Activated naive CD4-positive, alpha-beta T cell treated with anti-CD3 and anti-CD28 coated beads, Interleukin-2, amount 50 U/mL, for 24 hours (primary cell): ENCODE measurements around the gene STRADB.

ENCODE experiments used
- H3K27ac Mint-ChIP-seq: one replicate; pipeline ENCODE4 v1.8.0; 2021; ENCODE audit warnings: mild to moderate bottlenecking, mixed read lengths
- H3K27me3 Mint-ChIP-seq: one replicate; pipeline ENCODE4 v1.8.0; 2021; ENCODE audit warnings: mixed read lengths
- H3K36me3 Mint-ChIP-seq: one replicate; pipeline ENCODE4 v1.8.0; 2021; ENCODE audit warnings: mixed read lengths
- H3K4me1 Mint-ChIP-seq: one replicate; pipeline ENCODE4 v1.8.0; 2021; ENCODE audit warnings: mixed read lengths
- H3K4me3 Mint-ChIP-seq: one replicate; pipeline ENCODE4 v1.8.0; 2021; ENCODE audit warnings: mild to moderate bottlenecking, mixed read lengths
- H3K9me3 Mint-ChIP-seq: one replicate; pipeline ENCODE4 v1.8.0; 2021; ENCODE audit warnings: mixed read lengths

The STRADB gene, protein sequence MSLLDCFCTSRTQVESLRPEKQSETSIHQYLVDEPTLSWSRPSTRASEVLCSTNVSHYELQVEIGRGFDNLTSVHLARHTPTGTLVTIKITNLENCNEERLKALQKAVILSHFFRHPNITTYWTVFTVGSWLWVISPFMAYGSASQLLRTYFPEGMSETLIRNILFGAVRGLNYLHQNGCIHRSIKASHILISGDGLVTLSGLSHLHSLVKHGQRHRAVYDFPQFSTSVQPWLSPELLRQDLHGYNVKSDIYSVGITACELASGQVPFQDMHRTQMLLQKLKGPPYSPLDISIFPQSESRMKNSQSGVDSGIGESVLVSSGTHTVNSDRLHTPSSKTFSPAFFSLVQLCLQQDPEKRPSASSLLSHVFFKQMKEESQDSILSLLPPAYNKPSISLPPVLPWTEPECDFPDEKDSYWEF

DNA sequence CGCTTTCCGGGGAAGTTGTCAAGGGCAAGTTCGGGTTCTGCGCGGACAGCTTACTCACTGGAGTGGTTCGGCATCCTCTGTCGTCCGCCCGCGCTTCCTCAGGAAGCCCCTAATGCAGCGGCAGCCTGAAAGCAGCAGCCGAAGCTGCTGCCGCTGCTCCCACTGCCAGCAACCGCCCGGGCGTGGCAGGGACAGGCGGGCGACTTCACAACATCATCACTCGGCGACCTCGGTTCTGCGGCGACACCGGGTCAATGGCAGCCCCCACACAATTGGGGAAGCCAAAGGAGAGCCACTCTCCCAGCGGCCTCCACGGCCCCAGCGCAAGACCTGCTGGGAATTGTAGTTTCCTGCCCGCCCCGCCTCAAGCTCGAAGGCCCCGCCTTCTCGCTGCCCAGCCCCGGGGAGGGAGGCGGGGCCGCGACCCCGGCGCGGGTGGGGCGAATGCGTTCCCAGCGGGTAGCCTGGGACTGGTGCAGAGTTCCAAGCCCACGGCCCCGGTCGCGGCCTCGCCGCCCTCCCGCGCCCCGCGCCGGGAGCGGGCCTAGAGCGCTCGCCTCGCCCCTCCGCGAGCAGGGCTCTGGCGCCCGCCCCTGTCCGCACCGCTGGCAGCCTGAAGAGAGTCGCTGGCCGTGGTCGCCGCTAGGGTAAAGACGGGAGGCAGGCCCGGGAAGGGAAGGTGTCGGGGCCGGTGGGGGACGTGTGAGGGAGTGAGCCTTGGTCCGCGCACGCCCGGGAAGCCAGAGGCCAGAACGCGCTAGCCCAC lies at the start of gene STRADB, which contains the start of gene TRAK2:
Gene STRADB, plus strand, starts transcription at position 449 of the 766 bp plus-strand sequence. CDS start 3,101 bp downstream, outside the sequence.
Gene TRAK2, minus strand, starts transcription at position 167 of the 766 bp plus-strand sequence. CDS start 30,951 bp downstream, outside the sequence.
- H3K27ac Mint-ChIP-seq = peak within 1 kb of the TSS; percentile 93
- no peaks in the 10 kb centered on the region for H3K27me3 Mint-ChIP-seq
- H3K36me3 Mint-ChIP-seq = peaks cover 5% of the 10 kb centered on the region
- H3K4me1 Mint-ChIP-seq = peaks cover 66% of the 10 kb centered on the region
- H3K9me3 Mint-ChIP-seq = peaks cover 5% of the 10 kb centered on the region
- peak within 1 kb of the TSS; percentile 94 for H3K4me3 Mint-ChIP-seq

DNA sequence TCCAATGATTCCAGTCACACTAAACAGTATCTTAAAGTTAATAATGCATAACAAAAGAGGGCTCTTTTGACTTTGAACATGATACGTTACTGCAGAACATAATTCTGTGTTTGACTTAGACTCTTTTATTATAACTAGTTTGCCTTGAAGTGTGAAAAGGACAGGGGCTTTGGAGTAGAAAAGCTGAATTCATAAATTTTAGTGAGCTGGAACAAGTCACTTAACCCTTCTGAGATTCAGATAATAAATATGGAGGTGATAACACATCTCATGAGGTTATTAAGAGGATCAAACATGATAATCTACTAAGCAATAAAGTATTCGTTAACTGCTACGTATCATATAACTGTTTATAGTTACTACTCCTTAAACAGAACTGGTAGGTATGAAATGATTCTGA lies 49.7 kb upstream of the STRADB start:
- no peak overlapping the region for H3K27ac Mint-ChIP-seq
- peaks cover 5% of the 10 kb centered on the region for H3K36me3 Mint-ChIP-seq
- H3K27me3 Mint-ChIP-seq = no peaks in the 10 kb centered on the region
- peaks cover 66% of the 10 kb centered on the region for H3K4me1 Mint-ChIP-seq
- H3K9me3 Mint-ChIP-seq = no peaks in the 10 kb centered on the region
- H3K4me3 Mint-ChIP-seq = no peak overlapping the region

DNA sequence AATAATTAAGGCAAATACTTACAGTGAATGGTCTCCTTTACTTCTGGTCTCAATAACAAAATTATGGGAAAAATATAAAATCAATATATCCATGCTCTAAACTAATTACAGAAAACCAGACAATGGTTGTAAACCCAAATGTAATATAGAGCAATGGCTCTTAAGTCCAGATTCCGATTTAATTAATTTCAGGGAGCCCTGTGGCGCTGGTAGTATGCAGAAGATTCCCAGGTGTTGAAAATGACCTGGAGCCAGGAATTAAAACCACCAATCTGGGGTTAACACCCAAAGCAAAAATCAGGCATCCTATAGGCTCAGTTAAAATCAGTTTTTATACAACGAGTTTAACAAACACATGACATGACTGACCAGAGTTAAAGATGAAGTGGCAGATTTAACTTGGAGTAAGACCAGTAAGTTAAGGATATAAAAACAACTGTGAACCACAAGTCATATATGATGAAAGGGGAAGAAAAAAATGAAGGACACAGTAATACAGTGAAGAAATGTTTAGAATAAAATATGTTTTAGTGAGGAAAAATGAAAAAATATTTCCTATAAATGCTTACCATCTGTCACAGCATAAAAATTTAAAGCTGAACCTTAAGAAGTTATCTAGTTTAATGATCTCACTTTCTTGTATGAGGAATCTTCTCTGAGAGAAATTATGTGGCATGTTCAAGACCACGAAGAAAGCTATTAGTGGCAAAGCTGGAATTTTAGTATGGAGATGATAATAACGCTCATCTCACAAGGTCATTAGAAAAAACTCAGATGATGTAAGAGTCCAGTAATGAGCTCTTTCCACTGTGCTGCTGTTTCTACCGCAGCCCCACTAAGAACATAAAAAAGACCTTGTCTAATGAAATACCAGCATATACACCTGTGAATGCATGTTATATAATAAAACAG lies 48.6 kb upstream of the STRADB start:
- H3K9me3 Mint-ChIP-seq = no peaks in the 10 kb centered on the region
- peaks cover 5% of the 10 kb centered on the region for H3K36me3 Mint-ChIP-seq
- H3K4me3 Mint-ChIP-seq = no peak overlapping the region
- peaks cover 74% of the 10 kb centered on the region for H3K4me1 Mint-ChIP-seq
- no peaks in the 10 kb centered on the region for H3K27me3 Mint-ChIP-seq
- peak overlapping the region; percentile 38 for H3K27ac Mint-ChIP-seq

DNA sequence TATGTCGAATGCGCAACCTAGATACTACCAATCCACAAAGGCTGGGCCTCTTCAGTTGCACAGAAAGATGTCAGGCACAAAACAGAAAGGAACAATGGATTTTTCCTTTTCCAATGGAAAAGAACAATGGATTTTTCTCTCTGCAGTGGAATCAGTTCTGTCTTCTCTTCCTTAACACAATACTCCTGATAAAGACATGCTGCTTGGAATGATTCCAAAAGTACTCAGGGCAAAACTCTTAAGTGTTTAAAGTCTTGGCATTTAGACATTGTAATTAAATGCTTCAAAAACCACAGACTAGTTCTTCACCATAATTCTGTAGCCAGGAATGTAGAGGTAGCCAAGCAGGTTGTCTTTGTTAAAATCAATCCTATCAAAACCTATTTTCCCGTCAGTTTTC lies 47.7 kb upstream of the STRADB start:
- Mint-ChIP-seq H3K9me3 (no peaks in the 10 kb centered on the region), H3K36me3 (peaks cover 5% of the 10 kb centered on the region), H3K27ac (no peak overlapping the region), H3K4me3 (no peak overlapping the region), H3K27me3 (no peaks in the 10 kb centered on the region), H3K4me1 (peaks cover 77% of the 10 kb centered on the region)

DNA sequence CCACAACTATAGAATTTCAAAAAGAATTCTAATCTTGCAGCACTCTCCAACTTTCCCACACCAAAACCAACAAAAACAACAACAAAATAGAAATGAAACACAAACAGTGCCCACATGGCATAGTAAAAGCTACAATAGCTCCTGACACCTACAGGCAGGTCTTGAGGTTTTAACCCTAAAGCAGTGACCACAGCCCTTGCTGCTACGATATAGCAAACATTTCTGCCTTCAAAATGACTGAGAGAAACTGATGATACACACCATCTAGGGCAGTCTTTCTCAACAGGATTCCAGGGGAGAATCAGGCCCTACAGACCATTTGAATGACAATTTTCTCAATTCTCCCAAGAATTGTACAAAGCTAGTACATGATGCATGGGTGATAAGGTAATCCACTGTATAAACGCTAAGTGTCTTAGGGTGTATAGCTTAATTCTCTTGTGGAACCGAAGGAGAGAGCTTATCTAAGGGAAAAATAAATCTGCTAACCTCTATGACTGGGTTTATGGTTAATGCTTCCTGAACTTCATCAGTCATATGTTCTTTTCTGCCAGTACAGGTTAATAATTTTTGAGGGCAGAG lies 46.8 kb upstream of the STRADB start:
- H3K4me3 Mint-ChIP-seq = no peak overlapping the region
- H3K27ac Mint-ChIP-seq = peak overlapping the region; percentile 68
- peaks cover 2% of the 10 kb centered on the region for H3K36me3 Mint-ChIP-seq
- H3K27me3 Mint-ChIP-seq = no peaks in the 10 kb centered on the region
- H3K9me3 Mint-ChIP-seq = no peaks in the 10 kb centered on the region
- peaks cover 73% of the 10 kb centered on the region for H3K4me1 Mint-ChIP-seq

DNA sequence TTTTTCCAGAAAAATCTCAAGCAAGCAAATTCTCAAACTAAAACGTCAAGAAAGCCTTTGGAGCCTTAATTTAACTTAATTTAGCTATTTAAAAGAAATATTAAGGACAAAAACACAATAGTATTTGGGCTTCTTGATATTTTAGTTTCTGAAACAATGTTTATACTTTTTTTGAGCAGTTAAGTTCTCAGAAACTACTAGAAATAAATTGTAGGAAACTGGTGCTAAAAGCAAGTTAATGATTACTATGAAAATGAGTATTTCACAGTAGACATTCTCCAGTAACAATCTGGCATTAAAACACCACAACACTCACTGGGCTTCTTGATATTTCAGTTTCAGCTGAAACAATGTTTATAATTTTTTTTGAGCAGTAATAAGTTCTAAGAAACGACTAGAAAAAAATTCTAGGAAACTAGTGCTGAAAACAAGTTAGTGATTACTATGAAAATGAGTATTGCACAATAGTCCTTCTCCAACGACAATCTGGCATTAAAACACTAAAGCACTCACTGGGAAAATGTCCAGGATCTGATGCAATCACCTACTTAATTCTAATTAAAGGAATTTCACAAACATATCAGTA lies 45.4 kb upstream of the STRADB start:
- H3K4me3 Mint-ChIP-seq = no peak overlapping the region
- peak overlapping the region; percentile 81 for H3K27ac Mint-ChIP-seq
- peaks cover 62% of the 10 kb centered on the region for H3K4me1 Mint-ChIP-seq
- no peaks in the 10 kb centered on the region for H3K27me3 Mint-ChIP-seq
- H3K9me3 Mint-ChIP-seq = peaks cover 1% of the 10 kb centered on the region
- peaks cover 2% of the 10 kb centered on the region for H3K36me3 Mint-ChIP-seq

DNA sequence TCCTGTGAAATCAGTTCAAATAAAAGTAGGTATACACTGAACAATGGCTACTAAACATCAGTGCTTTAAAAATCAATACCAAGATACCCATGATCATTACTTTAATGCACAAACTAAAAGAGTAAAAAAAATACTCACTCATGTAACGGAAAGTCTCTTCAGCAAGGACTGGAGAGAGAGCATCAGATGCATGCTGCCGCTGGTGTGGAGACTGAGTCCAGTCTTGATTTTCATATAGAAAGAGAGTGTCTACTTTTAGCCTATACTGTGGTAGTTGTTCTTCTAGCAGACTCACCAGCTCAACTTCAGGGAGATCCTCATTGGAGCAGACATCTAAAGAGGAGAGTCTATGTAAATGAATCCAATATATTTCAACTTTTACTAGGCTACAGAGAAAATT lies 44.3 kb upstream of the STRADB start:
- no peaks in the 10 kb centered on the region for H3K27me3 Mint-ChIP-seq
- peaks cover 6% of the 10 kb centered on the region for H3K36me3 Mint-ChIP-seq
- H3K9me3 Mint-ChIP-seq = peaks cover 6% of the 10 kb centered on the region
- no peak overlapping the region for H3K4me3 Mint-ChIP-seq
- no peak overlapping the region for H3K27ac Mint-ChIP-seq
- H3K4me1 Mint-ChIP-seq = peaks cover 54% of the 10 kb centered on the region

DNA sequence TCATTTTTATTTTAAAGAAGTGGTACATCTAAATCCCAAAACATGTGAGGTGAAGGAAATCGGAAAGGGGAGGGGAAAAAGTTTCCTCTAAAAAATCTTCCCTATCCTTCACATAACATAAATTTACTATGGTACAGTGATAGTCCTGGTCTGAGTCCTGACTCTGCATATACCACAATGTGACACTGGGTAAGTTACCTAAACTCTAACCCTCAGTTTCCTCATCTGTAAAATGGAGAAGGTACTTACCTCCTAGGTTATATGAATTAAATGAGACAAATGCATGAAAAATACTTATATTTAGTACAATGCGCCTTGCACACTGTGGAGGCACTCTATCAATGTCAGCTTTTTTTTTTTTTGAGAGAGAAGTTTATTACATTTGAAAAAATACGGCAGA lies 42.6 kb upstream of the STRADB start:
- H3K36me3 Mint-ChIP-seq = peaks cover 6% of the 10 kb centered on the region
- no peak overlapping the region for H3K4me3 Mint-ChIP-seq
- peaks cover 37% of the 10 kb centered on the region for H3K4me1 Mint-ChIP-seq
- H3K27me3 Mint-ChIP-seq = no peaks in the 10 kb centered on the region
- H3K27ac Mint-ChIP-seq = no peak overlapping the region
- peaks cover 6% of the 10 kb centered on the region for H3K9me3 Mint-ChIP-seq

DNA sequence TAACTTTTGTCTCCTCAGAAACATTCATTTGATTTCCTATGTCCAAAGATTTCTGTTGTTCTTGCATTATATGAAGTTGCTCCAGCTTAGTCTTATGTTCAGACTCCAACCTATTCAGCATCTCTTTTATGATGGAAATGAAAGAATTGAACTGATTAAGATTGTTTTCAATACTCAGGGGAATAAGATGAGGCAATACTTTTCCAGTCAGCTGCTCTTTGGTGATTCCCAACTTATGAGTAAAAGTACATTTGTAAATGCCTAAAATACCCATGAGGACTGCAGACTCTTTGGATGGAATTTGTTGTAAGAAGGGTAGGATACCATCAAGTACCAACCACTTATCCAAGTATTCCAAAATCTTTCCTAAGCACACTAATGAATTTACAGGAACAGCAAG lies 40.1 kb upstream of the STRADB start:
- Mint-ChIP-seq H3K9me3 (peaks cover 6% of the 10 kb centered on the region), H3K27ac (peak overlapping the region; percentile 53), H3K4me3 (no peak overlapping the region), H3K4me1 (peaks cover 15% of the 10 kb centered on the region), H3K36me3 (peaks cover 5% of the 10 kb centered on the region), H3K27me3 (no peaks in the 10 kb centered on the region)

DNA sequence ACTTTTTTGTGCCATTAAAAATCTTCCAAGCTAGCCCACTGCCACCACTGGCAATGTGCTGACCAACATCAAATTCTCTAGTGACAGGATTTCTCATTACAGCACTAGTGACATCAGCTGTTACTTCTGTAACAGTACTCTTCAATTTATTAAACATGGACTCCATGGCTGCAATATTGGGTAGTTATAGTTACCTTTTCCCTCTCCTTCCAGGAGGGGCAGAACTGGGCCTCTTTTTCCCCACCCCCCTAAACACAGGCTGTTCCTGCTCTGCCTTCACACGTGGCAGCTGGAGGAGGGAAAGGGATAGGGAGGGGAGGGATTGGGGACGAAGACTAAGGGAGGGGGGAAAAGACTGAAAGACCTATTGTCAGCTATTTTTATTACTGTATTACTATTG lies 38.4 kb upstream of the STRADB start:
- H3K4me3 Mint-ChIP-seq = no peak overlapping the region
- H3K9me3 Mint-ChIP-seq = peaks cover 6% of the 10 kb centered on the region
- peaks cover 13% of the 10 kb centered on the region for H3K4me1 Mint-ChIP-seq
- no peaks in the 10 kb centered on the region for H3K27me3 Mint-ChIP-seq
- no peak overlapping the region for H3K27ac Mint-ChIP-seq
- H3K36me3 Mint-ChIP-seq = peaks cover 10% of the 10 kb centered on the region

DNA sequence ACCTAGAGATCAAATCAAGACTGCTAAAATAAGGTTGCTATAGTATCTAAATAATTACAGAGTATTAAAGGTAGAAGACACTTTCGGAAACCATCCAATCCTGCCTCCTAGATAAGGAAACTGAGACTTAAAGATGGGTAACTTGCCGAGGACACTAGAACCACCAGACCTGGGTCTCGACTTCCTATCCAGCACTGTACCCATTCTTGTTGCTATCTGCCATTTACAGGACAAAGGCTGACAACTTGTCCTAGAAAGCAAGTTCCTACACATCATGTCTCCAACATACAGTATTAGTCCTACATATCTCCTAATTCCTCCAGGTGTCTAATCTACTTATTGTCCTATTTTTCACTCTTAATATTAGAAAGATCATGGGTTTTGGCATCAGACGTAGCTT lies 38.0 kb upstream of the STRADB start:
- no peak overlapping the region for H3K27ac Mint-ChIP-seq
- H3K27me3 Mint-ChIP-seq = no peaks in the 10 kb centered on the region
- H3K36me3 Mint-ChIP-seq = peaks cover 10% of the 10 kb centered on the region
- H3K4me3 Mint-ChIP-seq = no peak overlapping the region
- H3K9me3 Mint-ChIP-seq = peaks cover 6% of the 10 kb centered on the region
- H3K4me1 Mint-ChIP-seq = peaks cover 17% of the 10 kb centered on the region

DNA sequence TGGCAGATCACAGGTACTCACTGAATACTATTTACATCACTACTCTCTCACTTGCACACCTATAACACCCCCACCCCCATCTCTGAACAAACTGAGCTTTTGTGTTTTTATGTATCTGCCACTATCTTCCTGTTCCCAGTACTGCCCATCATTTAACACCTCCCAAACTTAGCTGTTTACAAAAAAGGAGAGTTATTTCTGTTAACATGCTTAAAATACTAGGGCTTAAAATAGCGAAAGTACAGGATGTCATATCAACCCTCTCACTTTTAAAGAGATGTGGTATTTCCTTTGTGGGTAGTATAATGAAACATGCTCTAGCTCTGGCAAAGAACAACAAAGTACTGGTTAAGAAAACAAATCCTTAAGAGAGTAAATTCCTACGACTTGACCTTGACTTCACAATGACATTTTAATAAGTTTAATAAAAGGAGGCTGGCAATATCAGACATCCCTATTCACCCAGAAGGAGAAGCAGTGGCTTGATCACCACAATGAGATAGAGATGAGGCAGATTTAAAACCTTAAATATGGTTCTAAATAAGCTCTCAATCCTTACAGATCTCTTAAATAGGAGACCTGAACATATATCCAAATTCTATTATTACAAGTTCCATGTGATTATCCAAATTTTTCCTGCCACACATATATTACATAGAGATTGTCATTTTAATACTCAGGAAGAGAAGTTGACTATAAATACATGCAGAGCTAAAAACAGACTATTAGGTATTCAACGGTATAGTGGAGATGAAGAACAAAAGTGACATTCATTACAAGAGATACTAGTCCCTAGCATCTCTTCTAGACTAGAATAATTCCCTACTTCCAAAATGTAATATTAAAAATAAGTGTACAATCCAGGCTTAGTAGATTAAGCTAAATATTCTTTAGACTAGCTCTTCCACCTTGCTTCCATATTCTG lies 37.2 kb upstream of the STRADB start:
- H3K27ac Mint-ChIP-seq = no peak overlapping the region
- peaks cover 25% of the 10 kb centered on the region for H3K4me1 Mint-ChIP-seq
- no peaks in the 10 kb centered on the region for H3K27me3 Mint-ChIP-seq
- H3K36me3 Mint-ChIP-seq = peaks cover 10% of the 10 kb centered on the region
- peaks cover 6% of the 10 kb centered on the region for H3K9me3 Mint-ChIP-seq
- no peak overlapping the region for H3K4me3 Mint-ChIP-seq

DNA sequence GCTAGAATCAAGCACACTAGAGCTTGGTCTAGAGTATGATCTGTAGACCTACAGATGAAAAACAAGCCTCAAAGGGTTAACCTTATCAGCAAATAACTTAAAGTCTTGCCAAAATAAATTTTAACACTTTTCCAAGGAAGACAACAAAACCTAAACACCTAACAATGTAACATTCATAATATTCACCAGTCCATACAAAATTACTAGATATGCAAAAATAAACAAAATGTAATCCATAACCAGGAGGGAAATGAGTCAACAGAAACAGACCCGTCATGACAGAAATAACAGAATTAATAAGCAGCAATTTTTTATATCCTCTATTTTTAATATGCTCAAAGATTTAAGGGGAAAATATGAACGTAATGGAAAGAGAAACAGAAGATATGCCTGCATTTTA lies 36.4 kb upstream of the STRADB start:
- Mint-ChIP-seq H3K36me3 (peaks cover 10% of the 10 kb centered on the region), H3K27ac (no peak overlapping the region), H3K4me3 (no peak overlapping the region), H3K4me1 (peaks cover 32% of the 10 kb centered on the region), H3K27me3 (no peaks in the 10 kb centered on the region), H3K9me3 (peaks cover 6% of the 10 kb centered on the region)
